ENCODE data around the gene CA11.

CA11 gene

GRCh38 chr19:48674216-48674809 lies 28.3 kb upstream of the CA11 start:
- Histone ChIP-seq H3K27ac (ENCODE audit: low read depth, low read length, poor library complexity, severe bottlenecking) (no peak overlapping the region), H3K9me2 (ENCODE audit: low read depth, low read length) (no peaks in the 10 kb centered on the region), H4K20me1 (ENCODE audit: insufficient read depth, low read length) (no peaks in the 10 kb centered on the region), H3K4me1 (ENCODE audit: insufficient read depth, low read length, severe bottlenecking) (peaks cover 6% of the 10 kb centered on the region), H3K9ac (ENCODE audit: low read length) (no peak overlapping the region), H3K9me3 (ENCODE audit: low read length) (no peaks in the 10 kb centered on the region), H3K4me3 (ENCODE audit: low read depth, low read length, poor library complexity, severe bottlenecking) (no peak overlapping the region), H3K79me2 (ENCODE audit: insufficient read depth, low read length) (no peaks in the 10 kb centered on the region), H3K4me2 (ENCODE audit: low read length) (no peak overlapping the region), H2AFZ (ENCODE audit: low read length) (no peak overlapping the region), H3F3A (ENCODE audit: insufficient read depth, low read length) (no peaks in the 10 kb centered on the region), H3K36me3 (ENCODE audit: insufficient read depth, low read length) (no peaks in the 10 kb centered on the region), H3K27me3 (ENCODE audit: insufficient read depth, low read length) (0 out of 2 replicates have a peak, but pooled peaks cover 5% of the 10 kb centered on the region)
- TF ChIP-seq CTCF (IDR thresholded peaks at IDR 0.05; ENCODE audit: low read length) (no peak), EZH2 (IDR thresholded peaks at IDR 0.05; ENCODE audit: borderline replicate concordance, low read length) (no peak)

DNA sequence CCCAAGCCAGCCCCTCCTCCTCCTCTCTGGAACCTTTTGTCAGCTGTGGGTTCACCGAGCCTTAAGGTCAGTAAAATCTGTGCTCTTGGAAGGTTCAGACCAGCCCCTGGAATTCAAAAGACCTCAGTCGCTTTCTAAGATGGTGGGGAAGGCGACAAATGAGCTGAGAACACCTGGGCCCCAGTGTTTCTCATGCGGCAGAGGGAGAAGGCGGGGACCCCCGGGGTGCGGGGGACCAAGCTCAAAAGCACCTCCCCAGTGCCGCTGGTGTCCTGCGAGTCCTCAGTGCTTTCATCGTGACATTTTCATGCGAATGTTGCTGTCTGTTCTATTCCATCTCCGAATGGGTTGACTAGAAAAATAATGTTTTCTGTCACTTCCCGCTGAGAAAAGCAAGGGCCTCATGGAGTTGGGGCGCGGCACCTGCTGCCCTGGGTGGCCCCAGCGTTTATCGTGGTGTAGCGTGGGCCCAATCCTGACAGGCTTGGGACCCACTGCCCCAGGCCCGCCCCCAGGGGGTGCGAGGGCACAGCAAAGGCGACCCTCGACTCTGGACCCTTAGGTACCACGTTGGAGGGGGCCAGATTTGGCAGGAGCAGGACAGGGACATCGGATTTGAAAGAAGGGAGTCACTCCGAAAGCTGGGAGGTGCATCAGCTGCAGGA lies 27.6 kb upstream of the CA11 start:
- Histone ChIP-seq H3K79me2 (ENCODE audit: insufficient read depth, low read length) (no peaks in the 10 kb centered on the region), H3K9me2 (ENCODE audit: low read depth, low read length) (no peaks in the 10 kb centered on the region), H3K4me1 (ENCODE audit: insufficient read depth, low read length, severe bottlenecking) (peaks cover 6% of the 10 kb centered on the region), H3K4me2 (ENCODE audit: low read length) (no peak overlapping the region), H3K27me3 (ENCODE audit: insufficient read depth, low read length) (0 out of 2 replicates have a peak, but pooled peaks cover 5% of the 10 kb centered on the region), H3K27ac (ENCODE audit: low read depth, low read length, poor library complexity, severe bottlenecking) (no peak overlapping the region), H3F3A (ENCODE audit: insufficient read depth, low read length) (no peaks in the 10 kb centered on the region), H3K4me3 (ENCODE audit: low read depth, low read length, poor library complexity, severe bottlenecking) (no peak overlapping the region), H3K9me3 (ENCODE audit: low read length) (no peaks in the 10 kb centered on the region), H4K20me1 (ENCODE audit: insufficient read depth, low read length) (no peaks in the 10 kb centered on the region), H3K9ac (ENCODE audit: low read length) (no peak overlapping the region), H2AFZ (ENCODE audit: low read length) (no peak overlapping the region), H3K36me3 (ENCODE audit: insufficient read depth, low read length) (no peaks in the 10 kb centered on the region)
- TF ChIP-seq EZH2 (IDR thresholded peaks at IDR 0.05; ENCODE audit: borderline replicate concordance, low read length) (no peak), CTCF (IDR thresholded peaks at IDR 0.05; ENCODE audit: low read length) (no peak)

GRCh38 chr19:48672994-48673393 lies 27.0 kb upstream of the CA11 start, which contains the start of gene NTN5:
TSS of gene NTN5 (minus strand) at chr19:48673017. CDS start at chr19:48670986, 2,031 bp downstream.
- Histone ChIP-seq H3F3A (ENCODE audit: insufficient read depth, low read length) (no peaks in the 10 kb centered on the region), H3K27ac (ENCODE audit: low read depth, low read length, poor library complexity, severe bottlenecking) (no peak within 1 kb of the TSS), H3K79me2 (ENCODE audit: insufficient read depth, low read length) (no peaks in the 10 kb centered on the region), H3K4me3 (ENCODE audit: low read depth, low read length, poor library complexity, severe bottlenecking) (no peak within 1 kb of the TSS), H2AFZ (ENCODE audit: low read length) (no peak within 1 kb of the TSS), H3K4me1 (ENCODE audit: insufficient read depth, low read length, severe bottlenecking) (peaks cover 6% of the 10 kb centered on the region), H3K9me3 (ENCODE audit: low read length) (no peaks in the 10 kb centered on the region), H3K9ac (ENCODE audit: low read length) (no peak within 1 kb of the TSS), H3K27me3 (ENCODE audit: insufficient read depth, low read length) (0 out of 2 replicates have a peak, but pooled peaks cover 5% of the 10 kb centered on the region), H3K9me2 (ENCODE audit: low read depth, low read length) (no peaks in the 10 kb centered on the region), H3K4me2 (ENCODE audit: low read length) (no peak within 1 kb of the TSS), H4K20me1 (ENCODE audit: insufficient read depth, low read length) (no peaks in the 10 kb centered on the region), H3K36me3 (ENCODE audit: insufficient read depth, low read length) (no peaks in the 10 kb centered on the region)
- TF ChIP-seq EZH2 (IDR thresholded peaks at IDR 0.05; ENCODE audit: borderline replicate concordance, low read length) (no peak), CTCF (IDR thresholded peaks at IDR 0.05; ENCODE audit: low read length) (no peak)

All from OCI-LY1 (cell line).